Testis (tissue), 2 donors: ENCODE data around the gene MSI2.

Experiments
- CTCF ChIP-seq, 3 experiments: fragments of 450-650 bp in 2 of 3; fragments of 200-600 bp in 1 of 3; sonication (generic) in 1 of 3; IDR thresholded peaks; one replicate each; pipeline ENCODE4 v1.5.1; 2016 to 2019; ENCODE audit warnings: antibody characterized with exemption in 3 of 3, mild to moderate bottlenecking in 2 of 3, moderate library complexity in 1 of 3
- POLR2A ChIP-seq: fragments of 450-650 bp; IDR thresholded peaks from one replicate; pipeline ENCODE4 v1.6.1; 2017; ENCODE audit warnings: antibody characterized with exemption, mild to moderate bottlenecking, moderate library complexity

- TF ChIP-seq POLR2A (no peak), CTCF (IDR thresholded peaks at IDR 0.05) (no peak)
Observed at GRCh38 chr17:57630736-57631135, 374.4 kb downstream of the MSI2 start.
